ENCODE results near the gene ZNF865.
A peak's percentile ranks its signal among the peaks of the same experiment; 100 is the strongest.

Gene ZNF865

DNA sequence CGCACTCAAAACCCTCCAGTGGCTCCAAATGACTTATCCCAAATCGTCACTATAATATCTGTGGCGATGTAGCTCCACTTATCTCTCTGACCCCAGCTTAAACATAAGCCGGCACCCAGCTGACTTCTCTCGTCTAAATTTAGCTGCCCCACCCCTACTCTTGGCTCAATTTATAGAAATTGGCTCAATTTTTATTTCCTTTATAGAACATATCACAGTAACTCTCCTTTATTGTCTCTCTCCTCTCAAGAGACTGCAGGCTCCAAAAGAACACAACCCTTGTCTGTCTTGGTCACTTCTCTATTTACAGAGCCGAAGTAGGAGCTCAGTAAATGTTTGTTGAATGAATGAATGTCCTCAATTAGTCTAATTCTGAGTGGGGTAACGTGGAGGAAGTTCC, 18.1 kb downstream of the ZNF865 start:
- no peak for DNase-seq (ENCODE audit: low read depth)

DNA sequence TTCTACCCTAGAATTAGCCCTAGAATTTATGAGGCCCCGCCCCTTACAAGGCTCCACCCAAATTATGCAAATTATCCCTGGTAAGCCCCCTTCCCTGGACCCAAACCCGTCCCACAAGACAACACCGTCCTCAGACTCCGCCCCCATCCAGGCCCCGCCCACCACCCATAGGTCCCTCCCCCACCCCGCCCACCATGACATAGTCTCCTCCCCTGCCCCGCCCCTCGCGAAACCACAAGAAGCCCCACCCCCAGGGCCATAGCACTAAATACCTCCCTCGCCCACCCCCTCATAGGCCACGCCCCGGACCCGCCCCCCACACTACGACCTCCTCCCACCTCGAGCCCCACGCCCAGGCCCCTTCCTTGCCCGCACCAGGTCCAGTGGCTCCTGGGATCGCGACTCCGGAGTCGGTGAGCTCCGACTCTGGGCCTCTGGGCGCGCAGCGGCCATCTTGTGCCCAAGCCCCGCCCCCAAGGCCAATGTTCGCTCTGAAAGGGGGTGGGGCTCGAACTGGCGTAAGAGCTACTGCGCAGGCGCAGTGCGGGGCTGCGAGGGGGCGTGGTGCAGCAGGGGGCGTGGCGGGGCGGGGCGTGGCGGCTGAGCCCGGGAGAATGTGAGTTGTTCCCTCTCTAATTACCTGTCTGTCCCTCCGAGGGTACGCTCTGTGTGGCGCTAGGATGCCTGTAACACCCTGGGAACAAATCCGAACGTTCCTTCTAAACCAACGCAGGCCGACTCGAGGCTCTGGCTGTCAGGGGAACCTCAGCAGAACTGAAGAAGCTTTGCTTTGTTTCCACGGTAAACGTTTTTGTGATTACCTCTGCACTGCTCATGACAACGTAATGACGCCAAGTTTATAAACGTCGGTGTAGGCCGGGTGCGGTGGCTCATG, 18.9 kb downstream of the ZNF865 start, which contains the start of gene ZNF784:
ZNF784 (minus strand) TSS at position 458 of the 895 bp plus-strand sequence; CDS start at position 453, 5 bp downstream.
- DNase-seq (ENCODE audit: low read depth), result peak; percentile 94

DNA sequence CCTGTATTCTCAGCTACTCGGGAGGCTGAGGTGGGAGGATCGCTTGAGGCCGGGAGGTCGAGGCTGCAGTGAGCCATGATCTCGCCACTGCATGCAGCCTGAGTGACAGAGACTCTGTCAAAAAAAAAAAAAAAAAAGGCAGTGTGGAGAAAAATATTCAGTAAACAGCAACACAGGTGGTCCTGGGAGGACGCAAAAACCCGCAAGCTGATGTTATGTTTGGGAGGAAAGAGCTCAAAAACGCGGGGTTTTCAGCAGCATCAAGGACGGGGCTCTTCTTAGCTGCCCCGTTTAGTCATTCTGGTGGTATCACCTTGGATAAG, 19.5 kb downstream of the ZNF865 start:
- DNase-seq (ENCODE audit: low read depth), result no peak

DNA sequence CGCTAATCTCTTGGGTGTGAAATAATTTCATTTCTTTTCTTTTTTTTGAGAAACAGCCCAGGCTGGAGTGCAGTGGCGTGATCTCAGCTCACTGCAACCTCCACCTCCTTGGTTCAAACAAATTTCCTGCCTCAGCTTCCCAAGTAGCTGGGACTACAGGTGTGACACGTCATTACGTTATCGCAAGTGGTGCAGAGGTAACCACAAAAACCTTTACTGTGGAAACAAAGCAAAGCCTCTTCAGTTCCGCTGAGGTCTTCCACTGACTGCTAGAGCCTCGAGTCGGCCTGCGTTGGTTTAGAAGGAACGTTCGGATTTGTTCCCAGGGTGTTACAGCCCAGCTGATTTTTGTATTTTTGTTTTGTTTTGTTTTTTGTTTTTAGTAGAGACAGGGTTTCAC, 20.9 kb downstream of the ZNF865 start:
- DNase-seq (ENCODE audit: low read depth), result peak; percentile 67

DNA sequence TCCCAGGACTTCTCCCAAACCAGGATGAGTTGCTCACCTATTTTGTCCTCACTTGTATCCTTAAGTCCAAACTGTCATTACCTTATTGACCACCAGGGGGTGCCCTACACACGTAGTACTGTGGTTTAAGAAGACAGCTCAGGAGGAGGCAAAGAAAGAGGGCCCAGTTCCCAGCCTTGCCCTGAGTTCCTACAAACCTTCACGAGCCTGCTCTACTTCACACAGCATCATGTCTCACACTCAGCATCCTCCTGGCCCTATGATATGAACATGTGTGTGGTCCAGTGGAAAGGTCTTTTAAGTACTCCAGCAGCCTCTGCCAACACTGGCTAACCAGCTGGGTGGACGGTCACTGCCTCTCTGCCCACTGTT, 27.0 kb downstream of the ZNF865 start:
- DNase-seq (ENCODE audit: low read depth), result peak; percentile 88

DNA sequence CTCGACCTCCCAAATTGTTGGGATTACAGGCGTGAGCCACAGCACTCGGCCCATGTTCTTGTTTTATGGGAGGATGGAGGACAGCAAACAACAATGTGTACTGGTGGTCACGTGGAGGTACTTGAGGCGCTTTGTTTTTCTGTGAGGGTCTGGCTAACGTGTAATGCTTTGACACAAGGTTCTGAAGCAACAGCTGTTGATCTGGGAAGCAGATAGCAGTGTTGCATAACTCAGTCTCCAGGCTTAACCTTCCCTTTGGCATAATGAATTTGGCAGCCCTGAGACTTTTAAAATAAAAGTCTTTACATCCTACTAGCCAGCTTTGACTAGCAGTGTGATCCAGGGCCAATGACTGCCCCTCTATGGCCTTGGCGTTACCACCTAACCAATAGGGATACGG, 28.4 kb downstream of the ZNF865 start:
- DNase-seq (ENCODE audit: low read depth), result no peak

DNA sequence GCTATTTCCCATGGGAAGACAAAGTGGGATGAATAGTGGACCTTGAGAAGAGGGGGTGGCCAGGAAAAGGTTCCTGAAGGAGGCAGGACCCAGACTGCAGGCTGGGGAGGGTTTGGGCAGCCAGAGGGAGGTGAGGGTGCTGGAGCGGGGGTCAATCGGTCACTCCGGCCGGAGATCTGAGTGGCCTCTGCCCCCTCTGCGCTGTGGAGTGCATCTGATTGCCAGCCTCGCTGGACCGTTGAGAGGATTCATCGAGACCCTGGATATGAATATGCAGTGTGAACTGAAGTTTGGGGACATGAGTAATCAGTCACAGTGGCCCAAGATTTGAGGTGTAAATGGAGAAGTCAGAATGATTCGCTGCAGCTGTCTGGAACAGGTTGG, 29.9 kb downstream of the ZNF865 start:
- DNase-seq (ENCODE audit: low read depth), result no peak

DNA sequence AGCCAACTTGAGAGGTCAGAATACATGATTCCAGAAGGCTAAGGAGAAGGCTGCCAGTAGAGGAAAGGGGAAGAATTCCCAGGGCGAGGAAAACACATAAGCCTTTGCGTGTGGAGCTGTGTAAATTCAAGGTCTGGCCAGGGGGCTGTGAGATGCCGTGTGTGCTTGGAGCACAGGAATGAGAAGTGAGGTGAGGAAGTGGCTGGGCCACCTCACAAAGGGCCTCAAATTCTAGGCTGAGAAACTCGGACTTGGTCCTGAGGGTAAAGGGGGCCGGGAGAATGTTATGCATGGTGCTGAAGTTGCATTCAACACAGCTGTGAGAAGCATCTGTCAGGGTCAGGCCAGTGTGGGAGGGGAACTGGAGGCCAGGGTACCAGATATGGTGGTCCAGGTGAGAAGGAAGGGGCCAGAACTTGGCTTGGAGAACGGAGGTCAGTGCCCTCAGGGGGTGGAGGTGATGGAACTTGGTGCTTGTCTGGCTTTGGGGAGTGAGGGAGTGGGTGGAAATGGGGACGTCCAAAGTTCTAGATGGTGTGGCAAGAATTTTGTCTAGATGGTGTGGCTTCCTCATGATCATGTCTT, 30.5 kb downstream of the ZNF865 start:
- no peak for DNase-seq (ENCODE audit: low read depth)

DNA sequence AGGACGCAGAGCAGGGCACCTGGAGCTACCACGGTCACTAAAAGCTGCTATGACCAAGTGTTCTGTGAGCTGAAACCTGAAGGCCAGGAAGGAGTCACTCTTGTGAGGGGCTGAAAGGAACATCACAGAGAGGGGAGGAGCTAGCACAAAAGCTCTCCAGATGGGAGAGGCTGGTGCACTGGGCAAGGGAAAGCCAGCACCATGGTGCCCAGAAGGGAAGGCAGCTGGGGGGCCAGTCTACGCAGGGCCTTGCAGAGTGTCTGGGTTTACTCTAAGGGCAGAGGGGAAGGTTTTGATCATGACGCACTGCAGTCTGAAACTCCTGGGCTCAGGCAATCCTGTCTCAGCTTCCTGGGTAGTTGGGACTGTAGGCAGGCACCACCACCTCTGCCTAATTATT, 31.3 kb downstream of the ZNF865 start:
- DNase-seq (ENCODE audit: low read depth), result no peak

DNA sequence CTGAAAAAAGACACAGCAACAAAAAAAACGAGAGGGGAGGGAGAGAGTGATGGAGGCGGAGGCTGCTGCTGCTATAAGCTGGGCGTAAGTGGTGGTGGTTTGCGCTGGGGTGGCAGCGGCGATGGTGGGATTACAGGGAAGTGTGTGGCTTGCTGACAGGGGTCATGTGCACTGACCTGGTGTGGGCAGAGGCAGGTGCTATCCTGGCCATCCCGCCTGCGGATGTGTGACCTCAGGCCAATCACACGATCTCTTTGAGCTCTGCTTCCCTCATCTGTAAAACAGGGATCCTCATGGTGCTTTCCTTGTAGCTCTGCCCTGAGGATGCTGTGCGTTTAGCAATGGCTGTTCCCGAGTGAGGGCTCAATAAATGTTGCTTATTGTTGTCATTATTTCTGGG, 32.1 kb downstream of the ZNF865 start:
- no peak for DNase-seq (ENCODE audit: low read depth)

DNA sequence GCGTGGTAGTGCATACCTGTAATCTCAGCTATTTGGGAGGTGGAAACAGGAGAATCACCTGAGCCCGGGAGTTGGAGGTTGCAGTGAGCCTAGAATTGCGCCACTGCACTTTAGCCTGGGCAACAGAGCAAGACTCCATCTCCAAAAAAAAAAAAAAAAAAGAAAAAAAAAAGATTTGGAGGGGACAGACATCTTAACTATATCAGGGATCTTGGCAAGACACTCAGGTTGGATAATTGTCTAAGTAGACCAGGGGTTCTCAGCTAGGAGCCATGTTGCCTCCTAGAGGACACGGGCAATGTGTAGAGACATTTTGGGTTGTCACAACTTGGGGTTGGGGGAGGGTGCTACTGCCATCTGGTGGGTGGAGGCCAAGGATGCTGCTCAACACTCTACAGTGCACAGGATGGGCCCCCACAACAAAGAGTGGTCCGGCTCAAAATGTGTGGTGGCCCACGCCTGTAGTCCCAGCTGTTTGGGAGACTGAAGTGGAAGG, 33.5 kb downstream of the ZNF865 start:
- DNase-seq (ENCODE audit: low read depth), result no peak

DNA sequence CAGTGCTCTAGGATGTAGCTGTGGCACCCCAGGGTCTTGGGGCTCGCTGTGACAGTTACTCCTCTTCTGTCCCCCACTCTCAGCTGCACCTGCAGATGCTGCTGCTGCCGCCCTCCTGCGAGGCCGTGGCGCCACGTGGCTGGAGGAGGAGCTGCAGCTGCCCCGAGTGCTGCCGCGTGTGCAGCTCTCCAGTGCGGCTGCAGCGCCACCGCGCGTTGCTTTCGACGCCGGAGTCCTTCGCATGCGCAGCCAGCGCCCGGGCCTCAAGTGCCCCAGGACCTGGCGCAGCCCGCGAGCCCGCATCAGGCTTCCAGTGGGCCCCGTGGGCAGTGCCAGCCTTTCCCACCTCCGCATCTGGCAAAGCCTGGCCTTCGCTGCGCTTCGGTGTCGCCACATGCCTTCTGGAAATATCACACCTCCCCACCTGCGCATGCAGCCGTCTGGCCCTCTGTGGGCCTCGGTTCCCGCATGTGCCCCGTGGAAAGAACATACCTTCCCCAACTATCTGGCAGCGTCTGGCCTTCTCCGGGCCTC, 34.7 kb downstream of the ZNF865 start:
- DNase-seq (ENCODE audit: low read depth), result peak; percentile 65

DNA sequence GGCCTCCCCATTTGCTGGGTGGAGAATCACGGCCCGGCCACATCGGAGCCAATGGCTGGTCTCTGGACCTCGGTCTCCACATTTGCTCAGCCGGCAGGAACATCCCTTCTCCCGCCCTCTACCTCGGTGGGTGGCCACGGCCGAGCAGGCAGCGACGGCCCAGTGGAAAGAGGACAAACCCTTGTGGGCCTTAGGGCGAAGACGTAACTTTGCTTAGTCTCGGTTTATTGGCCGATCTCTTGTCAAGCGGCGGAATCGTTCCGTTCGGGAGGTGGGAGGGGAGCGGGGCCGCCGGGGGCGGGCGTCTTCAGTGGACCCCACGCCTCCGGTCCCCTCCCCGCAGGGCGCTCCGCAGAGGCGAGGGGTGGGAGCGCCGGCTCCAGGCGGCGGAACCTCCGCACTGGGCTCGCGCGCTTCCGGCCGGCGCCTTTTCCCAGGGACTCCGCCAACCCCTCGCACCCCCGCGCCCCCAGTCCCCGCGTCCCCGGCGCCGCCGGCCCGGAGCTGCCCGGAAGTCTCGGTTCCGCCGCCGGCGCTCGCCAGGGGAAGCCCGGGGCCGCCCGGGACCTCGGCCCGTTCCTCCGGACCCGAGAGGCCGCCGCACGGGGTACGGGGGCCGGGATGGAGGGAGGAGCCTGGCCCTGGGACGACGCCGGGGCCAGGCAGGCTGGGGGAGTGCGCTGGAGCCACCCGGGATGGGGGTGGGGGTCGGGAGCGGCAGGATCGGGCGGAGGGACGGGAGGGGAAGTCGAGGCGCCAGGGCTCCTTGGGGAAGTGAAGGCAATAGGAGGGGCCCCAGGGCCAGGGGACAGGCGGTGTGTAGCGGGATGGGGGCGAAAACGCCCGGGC, 35.4 kb downstream of the ZNF865 start, which contains the start of gene ZNF580:
ZNF580 (plus strand) TSS at position 426 of the 849 bp plus-strand sequence. CDS start 1,507 bp downstream, outside the sequence.
- no peak for DNase-seq (ENCODE audit: low read depth)

DNA sequence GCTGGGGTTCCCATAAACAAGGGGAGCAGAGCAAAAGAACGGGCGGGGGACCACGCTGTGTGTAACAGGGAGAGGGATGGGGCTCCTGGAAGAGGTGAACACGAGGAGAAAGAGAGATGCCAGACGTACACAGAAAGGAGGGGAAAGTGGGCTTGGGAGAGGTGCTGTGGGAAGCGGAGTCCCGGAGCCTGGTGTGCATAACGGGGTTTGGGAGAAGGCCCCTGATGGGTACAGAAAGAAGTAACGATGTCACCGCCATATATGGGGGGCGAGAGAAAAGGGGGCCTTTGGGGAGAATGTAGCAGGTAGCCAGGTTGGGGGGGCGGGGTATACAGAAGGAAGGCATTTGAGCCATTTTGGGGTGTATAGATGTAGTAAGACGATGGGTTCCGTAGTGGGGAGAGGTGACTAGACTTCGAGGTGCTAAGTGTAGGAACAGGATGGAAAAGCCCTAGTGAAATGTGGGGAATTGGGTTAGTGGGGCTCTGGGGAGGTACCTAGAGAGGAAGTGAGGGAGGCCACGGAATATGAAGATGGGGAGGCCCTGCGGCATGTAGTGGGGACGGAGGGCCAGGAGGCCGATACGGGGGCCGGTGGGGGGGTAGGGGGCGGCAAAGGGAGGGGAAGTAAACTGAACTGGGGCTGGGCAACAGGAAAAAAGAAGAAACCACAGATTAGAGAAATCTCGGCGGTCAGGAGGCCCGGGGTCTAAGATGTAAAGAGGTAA, 36.1 kb downstream of the ZNF865 start:
- DNase-seq (ENCODE audit: low read depth), result no peak

DNA sequence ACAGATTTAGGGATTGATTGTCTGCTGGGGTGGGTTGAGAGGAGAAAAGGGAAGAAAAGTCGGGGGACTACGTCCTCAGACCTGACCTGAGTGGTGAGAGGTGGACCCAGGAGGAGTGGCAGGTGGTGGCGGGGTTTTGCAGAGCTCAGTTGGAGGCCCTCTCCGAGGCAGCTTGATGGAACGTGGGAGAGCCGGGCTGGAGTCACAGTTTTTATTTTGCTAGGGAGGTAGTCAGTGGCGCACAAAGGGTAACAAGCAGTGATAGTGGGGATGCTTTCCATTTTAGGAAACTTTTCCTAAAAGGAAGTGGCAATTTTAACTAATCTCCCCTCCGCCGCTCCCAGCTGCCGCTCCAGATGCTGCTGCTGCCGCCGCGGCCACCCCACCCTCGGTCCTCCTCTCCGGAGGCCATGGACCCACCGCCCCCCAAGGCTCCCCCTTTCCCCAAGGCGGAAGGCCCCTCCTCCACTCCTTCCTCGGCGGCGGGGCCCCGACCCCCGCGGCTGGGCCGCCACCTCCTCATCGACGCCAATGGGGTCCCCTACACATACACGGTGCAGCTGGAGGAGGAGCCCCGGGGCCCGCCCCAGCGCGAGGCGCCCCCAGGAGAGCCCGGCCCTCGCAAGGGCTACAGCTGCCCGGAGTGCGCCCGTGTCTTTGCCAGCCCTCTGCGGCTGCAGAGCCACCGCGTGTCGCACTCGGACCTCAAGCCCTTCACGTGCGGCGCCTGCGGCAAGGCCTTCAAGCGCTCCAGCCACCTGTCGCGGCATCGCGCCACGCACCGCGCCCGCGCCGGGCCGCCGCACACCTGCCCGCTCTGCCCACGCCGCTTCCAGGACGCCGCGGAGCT, 36.9 kb downstream of the ZNF865 start:
- DNase-seq (ENCODE audit: low read depth), result no peak

DNA sequence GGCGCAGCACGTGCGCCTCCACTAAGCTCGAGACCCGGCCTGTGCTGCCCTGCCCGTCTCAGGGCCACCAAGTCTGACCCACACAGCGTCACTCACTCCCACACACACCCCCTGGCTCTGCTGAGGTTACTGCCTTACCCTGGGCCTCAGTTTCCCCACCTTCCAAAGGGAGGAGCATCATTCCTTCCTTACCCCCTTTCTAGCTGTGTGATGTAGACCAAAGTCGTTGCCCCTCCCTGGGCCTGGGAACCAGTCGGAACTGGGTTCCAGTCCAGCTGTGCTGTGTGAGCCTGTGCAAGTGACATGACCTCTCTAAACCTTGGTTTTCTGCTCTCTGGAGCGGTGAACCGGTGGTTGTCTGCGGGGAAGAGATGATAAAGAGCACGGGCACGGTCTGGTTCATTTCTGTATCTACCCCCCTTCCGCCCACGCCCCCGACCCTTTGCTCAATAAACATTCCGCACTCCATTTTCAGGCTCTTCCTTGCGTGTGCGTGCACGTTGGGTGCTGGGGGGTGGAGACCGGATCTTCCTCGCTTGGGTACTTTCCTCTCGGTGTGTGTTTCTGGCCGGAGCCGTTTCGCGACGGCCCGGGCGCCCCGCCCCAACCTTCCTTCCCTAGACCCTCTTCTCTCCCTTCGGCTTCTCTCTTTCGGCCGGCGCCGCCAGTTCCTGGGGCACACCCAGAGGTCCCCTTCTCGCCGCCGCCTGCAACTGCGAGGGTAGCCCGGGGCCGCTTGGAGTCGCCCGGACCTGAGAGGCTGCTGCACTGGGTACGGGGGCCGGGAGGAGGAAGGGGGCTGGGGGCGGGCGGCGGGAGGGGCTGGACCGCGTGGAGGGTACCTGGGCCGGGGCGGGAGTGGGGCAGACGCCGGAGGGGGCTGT, 37.8 kb downstream of the ZNF865 start, which contains the start of gene ZNF581:
ZNF581 (plus strand) TSS at position 647 of the 884 bp plus-strand sequence. CDS start 923 bp downstream, outside the sequence.
- peak; percentile 66 for DNase-seq (ENCODE audit: low read depth)

DNA sequence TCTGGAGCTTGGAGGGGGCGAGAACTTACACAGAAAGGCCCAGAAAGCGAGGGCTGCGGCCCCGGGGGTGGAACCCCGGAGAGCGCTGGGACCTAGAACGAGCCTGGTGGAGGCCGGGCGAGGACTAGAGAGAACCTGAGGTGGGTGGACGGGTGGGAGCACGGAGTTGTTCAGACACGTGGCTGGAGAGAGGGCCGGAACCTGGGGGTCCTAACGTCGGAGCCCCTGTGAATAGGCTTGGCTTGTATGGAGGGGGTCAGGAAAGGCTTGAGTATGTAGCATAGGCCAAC, 38.4 kb downstream of the ZNF865 start:
- no peak for DNase-seq (ENCODE audit: low read depth)

DNA sequence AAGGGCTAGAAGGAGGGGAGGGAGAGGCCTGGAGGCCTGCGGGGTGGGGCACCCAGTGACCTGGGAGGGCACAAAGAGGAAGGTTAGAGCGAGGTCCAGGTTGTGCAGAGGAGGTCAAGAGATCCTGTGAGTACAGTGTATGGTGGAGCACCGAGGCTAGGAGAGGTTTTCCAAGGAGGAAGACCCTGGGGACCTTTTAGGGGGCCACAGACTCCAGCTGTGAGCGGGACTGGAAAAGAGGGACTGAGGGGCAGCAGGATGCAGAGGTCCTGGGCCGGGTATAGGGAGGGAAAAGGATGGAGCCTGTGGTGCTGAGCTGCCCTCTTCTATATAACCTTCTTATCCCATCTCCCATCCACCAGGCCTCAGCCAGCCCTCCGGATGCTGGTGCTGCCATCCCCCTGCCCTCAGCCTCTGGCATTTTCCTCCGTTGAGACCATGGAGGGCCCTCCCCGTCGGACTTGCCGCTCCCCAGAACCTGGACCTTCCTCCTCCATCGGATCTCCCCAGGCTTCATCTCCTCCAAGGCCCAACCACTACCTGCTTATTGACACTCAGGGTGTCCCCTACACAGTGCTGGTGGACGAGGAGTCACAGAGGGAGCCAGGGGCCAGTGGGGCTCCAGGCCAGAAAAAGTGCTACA, 38.9 kb downstream of the ZNF865 start:
- DNase-seq (ENCODE audit: low read depth), result no peak

Measured in T follicular helper cell (primary cell).